Parathyroid adenoma (tissue), 2 donors: Measurements from ENCODE around the gene PCARE.

Experiments
- H2AFZ ChIP-seq: fragments of 300-600 bp; sonication (generic); one replicate; pipeline ENCODE4 v1.7.0; 2017; ENCODE audit warnings: antibody characterized with exemption, mild to moderate bottlenecking
- H3K27ac ChIP-seq: fragments of 300-600 bp; sonication (generic); one replicate; pipeline ENCODE4 v1.7.0; 2017
- H3K27me3 ChIP-seq: fragments of 300-600 bp; sonication (generic); one replicate; pipeline ENCODE4 v1.7.0; 2017; ENCODE audit warnings: low read length; ENCODE audit not compliant: control insufficient read depth, insufficient read depth
- H3K36me3 ChIP-seq: fragments of 300-600 bp; sonication (generic); one replicate; pipeline ENCODE4 v1.7.0; 2017; ENCODE audit warnings: low read length; ENCODE audit not compliant: control insufficient read depth, insufficient read depth
- H3K4me1 ChIP-seq: fragments of 300-600 bp; sonication (generic); one replicate; pipeline ENCODE4 v1.7.0; 2017; ENCODE audit warnings: control low read depth
- H3K4me2 ChIP-seq: fragments of 300-600 bp; sonication (generic); one replicate; pipeline ENCODE4 v1.7.0; 2017; ENCODE audit warnings: low read length
- H3K4me3 ChIP-seq: fragments of 300-600 bp; sonication (generic); one replicate; pipeline ENCODE4 v1.7.0; 2017; ENCODE audit warnings: low read depth, low read length
- H3K79me2 ChIP-seq: fragments of 300-600 bp; sonication (generic); one replicate; pipeline ENCODE4 v1.7.0; 2017; ENCODE audit warnings: control low read depth
- H3K9ac ChIP-seq: fragments of 300-600 bp; sonication (generic); one replicate; pipeline ENCODE4 v1.7.0; 2017; ENCODE audit warnings: mild to moderate bottlenecking
- H3K9me3 ChIP-seq: fragments of 300-600 bp; sonication (generic); one replicate; pipeline ENCODE4 v1.7.0; 2017; ENCODE audit warnings: low read length; ENCODE audit not compliant: control insufficient read depth
- CTCF ChIP-seq: fragments of 300-600 bp; sonication (generic); IDR thresholded peaks from one replicate; pipeline ENCODE4 v1.7.0; 2017; ENCODE audit warnings: antibody characterized with exemption, mild to moderate bottlenecking
- donor health status: primary hyperparathyroidism.

PCARE gene

GRCh38 chr2:29051730-29052129 lies 22.6 kb downstream of the PCARE start:
- Histone ChIP-seq H3K4me2 (no peak overlapping the region), H3K4me3 (no peak overlapping the region), H3K4me1 (no peaks in the 10 kb centered on the region), H2AFZ (no peak overlapping the region), H3K9ac (no peak overlapping the region), H3K9me3 (no peaks in the 10 kb centered on the region), H3K79me2 (no peaks in the 10 kb centered on the region), H3K36me3 (no peaks in the 10 kb centered on the region), H3K27ac (no peak overlapping the region), H3K27me3 (no peaks in the 10 kb centered on the region)
- no peak for TF ChIP-seq CTCF

- Histone ChIP-seq H3K27me3 (no peaks in the 10 kb centered on the region), H3K4me3 (no peak overlapping the region), H3K79me2 (no peaks in the 10 kb centered on the region), H2AFZ (no peak overlapping the region), H3K27ac (no peak overlapping the region), H3K36me3 (no peaks in the 10 kb centered on the region), H3K4me2 (no peak overlapping the region), H3K9ac (no peak overlapping the region), H3K4me1 (no peaks in the 10 kb centered on the region), H3K9me3 (no peaks in the 10 kb centered on the region)
- TF ChIP-seq CTCF = no peak
Measured at GRCh38 chr2:29050591-29050990, 23.7 kb downstream of the PCARE start.

- no peaks in the 10 kb centered on the region for H3K9me3 ChIP-seq
- H3K4me2 ChIP-seq = no peak overlapping the region
- H3K4me3 ChIP-seq = no peak overlapping the region
- no peaks in the 10 kb centered on the region for H3K4me1 ChIP-seq
- H2AFZ ChIP-seq = no peak overlapping the region
- H3K9ac ChIP-seq = no peak overlapping the region
- TF ChIP-seq CTCF = no peak
- H3K36me3 ChIP-seq = no peaks in the 10 kb centered on the region
- no peaks in the 10 kb centered on the region for H3K79me2 ChIP-seq
- H3K27me3 ChIP-seq = no peaks in the 10 kb centered on the region
- no peak overlapping the region for H3K27ac ChIP-seq
Measured at GRCh38 chr2:29047083-29047845, 27.1 kb downstream of the PCARE start.

- Histone ChIP-seq H3K27ac (no peak overlapping the region), H3K27me3 (no peaks in the 10 kb centered on the region), H3K79me2 (no peaks in the 10 kb centered on the region), H3K4me2 (no peak overlapping the region), H3K9me3 (no peaks in the 10 kb centered on the region), H3K4me3 (no peak overlapping the region), H3K9ac (no peak overlapping the region), H3K4me1 (no peaks in the 10 kb centered on the region), H2AFZ (no peak overlapping the region), H3K36me3 (no peaks in the 10 kb centered on the region)
- no peak for TF ChIP-seq CTCF
Measured at GRCh38 chr2:29046321-29046720, 28.0 kb downstream of the PCARE start.

- Histone ChIP-seq H3K4me1 (no peaks in the 10 kb centered on the region), H3K4me2 (no peak overlapping the region), H3K79me2 (no peaks in the 10 kb centered on the region), H3K27me3 (no peaks in the 10 kb centered on the region), H3K36me3 (no peaks in the 10 kb centered on the region), H3K9me3 (no peaks in the 10 kb centered on the region), H3K9ac (no peak overlapping the region), H3K27ac (no peak overlapping the region), H3K4me3 (no peak overlapping the region), H2AFZ (no peak overlapping the region)
- TF ChIP-seq CTCF = no peak
Measured at GRCh38 chr2:29044459-29044858, 29.9 kb downstream of the PCARE start.
